Stimulated activated CD8-positive, alpha-beta memory T cell treated with anti-CD3 and anti-CD28 coated beads, Interleukin-4, amount 100 ng/mL, for 48 hours (primary cell): ENCODE measurements around the gene GPR22.
A peak's percentile ranks its signal among the peaks of the same experiment; 100 is the strongest.

Source experiments
- DNase-seq: peaks from one replicate; pipeline ENCODE4 v3.0.0-alpha.2; 2020

GPR22 gene, protein sequence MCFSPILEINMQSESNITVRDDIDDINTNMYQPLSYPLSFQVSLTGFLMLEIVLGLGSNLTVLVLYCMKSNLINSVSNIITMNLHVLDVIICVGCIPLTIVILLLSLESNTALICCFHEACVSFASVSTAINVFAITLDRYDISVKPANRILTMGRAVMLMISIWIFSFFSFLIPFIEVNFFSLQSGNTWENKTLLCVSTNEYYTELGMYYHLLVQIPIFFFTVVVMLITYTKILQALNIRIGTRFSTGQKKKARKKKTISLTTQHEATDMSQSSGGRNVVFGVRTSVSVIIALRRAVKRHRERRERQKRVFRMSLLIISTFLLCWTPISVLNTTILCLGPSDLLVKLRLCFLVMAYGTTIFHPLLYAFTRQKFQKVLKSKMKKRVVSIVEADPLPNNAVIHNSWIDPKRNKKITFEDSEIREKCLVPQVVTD

GRCh38 chr7:107469929-107470328 is at the start of gene GPR22:
Gene GPR22 (plus strand): TSS chr7:107470057. CDS start chr7:107474061, 4,004 bp downstream.
- no peak for DNase-seq

DNA sequence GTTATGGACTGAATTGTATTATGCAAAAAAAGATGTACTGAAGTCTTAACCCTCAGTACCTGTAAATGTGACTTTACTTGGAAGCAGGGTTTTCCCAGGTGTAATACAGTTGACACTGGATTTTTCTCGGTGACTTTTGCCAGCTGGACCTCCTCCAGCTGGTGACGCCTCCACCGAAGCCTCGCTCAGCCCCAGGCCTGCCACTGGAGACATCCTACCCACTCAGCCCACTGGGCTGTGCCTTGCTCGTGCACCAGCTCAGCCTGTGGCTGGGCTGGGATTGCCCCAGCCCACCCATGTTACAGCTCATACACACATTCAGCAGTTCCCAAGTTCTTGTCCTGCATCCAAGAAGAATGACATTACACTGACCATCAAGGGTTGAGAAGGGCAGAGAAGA is 42.4 kb upstream of the GPR22 start:
- no peak for DNase-seq

DNA sequence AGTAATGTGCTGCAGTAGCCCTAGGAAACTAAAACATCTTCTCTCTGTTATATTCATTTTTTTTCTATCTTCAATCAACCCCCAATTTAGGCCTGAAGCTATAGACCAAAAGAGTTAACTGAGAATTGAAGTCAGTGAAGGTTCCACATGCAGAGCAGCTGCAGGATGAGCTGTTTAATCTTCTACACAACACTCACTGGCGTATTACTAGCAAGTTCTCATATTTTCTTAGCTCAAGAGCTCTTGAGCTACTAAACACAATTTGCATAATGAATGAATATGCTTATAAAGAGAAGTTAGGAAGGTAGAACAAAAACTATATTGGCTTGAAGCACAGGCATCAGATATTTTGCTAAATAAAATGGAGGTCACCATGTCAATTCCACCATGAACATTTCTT is 41.2 kb upstream of the GPR22 start:
- no peak for DNase-seq

GRCh38 chr7:107430057-107430456 is 39.8 kb upstream of the GPR22 start:
- DNase-seq, result no peak

GRCh38 chr7:107432261-107432660 is 37.6 kb upstream of the GPR22 start:
- DNase-seq, result no peak

DNA sequence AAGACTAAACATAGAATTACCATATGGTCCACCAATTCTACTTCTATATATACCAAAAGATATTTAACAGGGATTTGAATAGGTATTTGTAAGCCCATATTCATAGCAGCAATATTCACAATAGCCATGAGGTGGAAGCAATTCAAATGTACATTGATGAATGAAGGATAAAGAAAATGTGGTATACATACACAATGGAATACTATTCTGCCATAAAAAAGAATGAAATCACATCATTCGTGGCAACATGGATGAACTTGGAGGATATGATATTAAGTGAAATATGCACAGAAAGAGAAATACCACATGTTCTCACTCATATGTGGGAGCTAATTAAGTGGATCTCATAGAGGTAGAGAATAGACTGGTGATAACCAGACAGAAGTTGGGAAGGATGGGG is 34.1 kb upstream of the GPR22 start:
- no peak for DNase-seq

DNA sequence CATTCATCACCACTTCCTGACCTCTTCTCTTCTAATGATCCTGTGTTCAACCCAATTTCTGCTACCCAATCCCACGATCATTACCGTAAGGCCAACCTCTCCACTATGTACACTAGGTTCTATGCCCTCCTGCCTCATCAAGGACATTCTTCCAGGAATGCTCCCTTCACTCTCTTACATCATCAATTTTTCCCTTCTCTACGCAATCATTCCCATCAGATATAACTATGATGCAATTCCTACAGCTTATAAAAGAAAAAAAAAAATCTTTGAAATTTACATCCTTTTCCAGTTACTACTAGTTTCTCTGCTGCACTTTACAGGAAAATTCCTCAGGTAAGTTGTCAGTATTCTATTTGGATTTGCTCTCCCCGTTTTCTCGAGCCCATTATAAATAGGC is 30.8 kb upstream of the GPR22 start:
- no peak for DNase-seq

- DNase-seq, result no peak
Observed at GRCh38 chr7:107441581-107442422, 28.1 kb upstream of the GPR22 start.

DNA sequence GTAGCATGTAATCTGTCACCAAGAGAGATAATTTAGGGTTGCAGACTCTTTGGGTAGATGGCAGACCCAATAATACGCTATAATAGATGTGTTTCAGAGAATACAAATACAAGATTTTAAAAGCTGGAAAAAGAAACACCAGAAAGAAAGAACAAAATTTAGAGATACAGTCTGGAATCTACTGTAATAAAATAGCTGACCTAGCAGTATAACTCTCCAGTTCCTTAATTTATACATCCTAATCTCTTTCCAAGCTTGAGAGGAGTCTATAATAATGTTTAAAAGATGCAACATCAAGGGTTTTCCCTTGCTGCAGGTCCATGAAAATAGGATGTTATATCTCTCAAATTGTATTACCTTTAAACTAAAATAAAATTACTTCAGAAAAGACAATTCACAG is 27.2 kb upstream of the GPR22 start:
- DNase-seq, result no peak

DNA sequence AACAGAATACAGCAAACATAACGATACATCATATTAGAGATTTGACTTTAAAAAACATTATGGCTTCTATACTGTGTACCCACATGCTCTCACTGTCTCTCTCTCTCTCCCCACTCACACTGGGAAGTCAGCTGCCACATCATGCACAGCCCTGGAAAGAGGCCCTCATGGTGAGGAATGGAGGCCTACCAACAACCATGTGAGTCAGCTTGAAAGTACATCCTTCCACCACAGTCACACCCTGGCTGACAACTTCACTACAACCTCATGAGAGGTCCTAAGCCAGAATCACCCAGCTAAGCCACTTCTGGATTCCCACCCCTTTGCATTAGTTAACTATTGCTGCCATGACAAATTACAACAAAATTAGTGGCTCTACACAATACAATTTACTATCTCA is 23.3 kb upstream of the GPR22 start:
- DNase-seq, result peak; percentile 31

GRCh38 chr7:107446988-107447387 is 22.9 kb upstream of the GPR22 start:
- no peak for DNase-seq

DNA sequence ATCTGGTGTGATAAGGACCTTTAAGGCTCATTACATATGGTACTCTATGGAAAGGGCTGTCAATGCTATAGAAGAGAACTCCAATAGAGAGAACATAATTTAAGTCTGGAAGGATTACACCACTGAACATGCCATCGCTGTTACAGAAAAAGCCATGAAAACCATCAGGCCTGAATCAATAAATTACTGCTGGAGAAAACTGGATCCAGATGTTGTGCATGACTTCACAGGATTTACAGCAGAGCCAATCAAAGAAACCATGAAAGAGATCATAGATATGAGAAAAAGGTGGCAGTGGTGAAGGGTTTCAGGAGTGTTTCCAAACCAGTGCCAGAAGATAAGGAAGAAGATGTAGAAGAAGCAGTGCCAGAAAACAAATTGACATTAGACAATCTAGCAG is 18.9 kb upstream of the GPR22 start:
- DNase-seq, result no peak

- no peak for DNase-seq
Observed at GRCh38 chr7:107453388-107453787, 16.5 kb upstream of the GPR22 start.

GRCh38 chr7:107461938-107462533 is 7.8 kb upstream of the GPR22 start:
- DNase-seq, result no peak

DNA sequence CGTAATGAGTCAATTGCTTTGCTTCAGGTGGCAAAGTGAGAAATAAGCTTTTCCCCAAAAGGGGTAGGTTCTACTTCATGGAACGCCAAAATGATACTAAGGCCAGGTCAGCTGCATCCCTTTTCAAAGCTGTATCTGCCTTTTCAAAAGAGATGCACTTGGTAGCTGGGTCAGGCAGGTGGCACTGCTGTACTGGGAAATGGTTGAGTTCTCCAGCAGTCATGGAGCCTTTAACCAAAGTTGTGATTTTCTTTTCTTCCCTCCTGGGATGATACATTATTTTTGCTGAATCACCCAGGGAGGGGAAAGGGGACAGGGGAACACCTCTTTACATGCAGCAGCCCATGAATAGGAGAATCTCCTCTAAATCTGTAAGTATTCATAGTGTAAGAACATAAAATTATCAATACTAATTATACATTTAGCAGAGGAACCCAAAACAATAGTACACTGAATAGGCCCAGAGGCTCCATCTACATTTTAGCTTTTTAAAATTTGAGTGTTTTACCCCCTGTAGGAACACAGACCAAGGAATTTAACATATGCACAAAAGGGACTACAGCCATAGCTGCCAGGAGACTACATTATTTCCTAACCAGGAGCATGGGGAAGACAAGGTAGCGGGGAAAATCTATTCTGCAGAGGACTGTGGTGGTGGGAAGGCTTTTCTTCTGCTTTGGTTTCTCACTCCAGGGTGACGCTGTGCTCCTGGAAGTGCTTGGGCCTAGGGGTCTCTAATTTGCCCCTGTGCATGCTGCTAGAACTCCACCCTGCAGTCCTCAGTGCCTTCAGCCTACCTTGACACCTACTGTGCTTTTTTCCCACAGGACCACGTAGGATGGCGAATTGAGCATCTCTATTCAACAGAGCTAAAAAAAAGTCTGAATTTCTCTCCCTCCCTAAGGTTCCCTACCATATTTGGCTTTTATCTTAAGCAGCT is 6.4 kb upstream of the GPR22 start:
- DNase-seq, result peak; percentile 39

DNA sequence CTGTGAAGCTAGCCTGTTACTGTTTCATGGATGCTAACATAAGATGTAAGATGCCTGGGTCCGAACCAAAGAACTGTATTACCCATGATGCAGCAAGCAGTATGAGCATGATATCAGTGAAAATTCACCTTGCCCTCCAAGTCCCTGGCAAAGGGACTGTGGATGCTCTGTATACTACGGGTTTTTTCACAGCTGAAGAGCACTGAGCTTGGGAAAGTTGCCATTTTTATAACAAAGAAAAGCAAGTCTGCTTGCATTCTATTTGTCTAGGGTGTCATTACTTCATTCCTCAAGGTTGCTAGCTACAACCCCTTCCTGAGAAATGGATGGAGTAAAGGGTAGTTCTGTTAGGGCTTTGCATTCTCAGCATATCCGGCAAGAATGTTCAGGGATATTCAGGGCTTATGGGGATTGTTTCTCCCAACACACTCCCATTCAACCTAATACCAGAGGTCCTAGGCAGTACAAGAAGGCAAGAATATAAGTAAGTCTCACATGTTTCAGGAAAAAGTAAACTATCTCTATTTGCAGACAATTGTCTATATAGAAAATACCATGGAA is 5.1 kb upstream of the GPR22 start:
- no peak for DNase-seq

DNA sequence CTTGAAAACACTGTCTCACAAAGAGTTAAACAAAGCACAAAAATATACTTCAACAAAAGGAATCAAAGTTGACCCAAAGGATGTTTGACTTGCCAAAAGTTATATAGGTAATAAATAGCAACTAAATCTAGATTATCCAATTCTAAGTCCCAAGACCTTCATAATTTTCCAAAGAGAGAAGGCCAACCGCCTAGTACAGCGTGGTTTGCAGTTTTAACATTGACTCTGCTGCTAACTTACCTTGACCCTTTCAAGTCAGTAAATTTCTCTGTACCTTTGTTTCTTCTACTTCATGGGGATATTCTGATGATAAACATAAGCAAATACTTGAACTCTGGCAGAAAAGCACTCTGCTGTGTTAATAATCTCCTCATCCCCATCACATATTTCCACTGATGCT is 1.9 kb upstream of the GPR22 start:
- no peak for DNase-seq

- no peak for DNase-seq
Observed at GRCh38 chr7:107468824-107469223, 1.0 kb upstream of the GPR22 start.

DNA sequence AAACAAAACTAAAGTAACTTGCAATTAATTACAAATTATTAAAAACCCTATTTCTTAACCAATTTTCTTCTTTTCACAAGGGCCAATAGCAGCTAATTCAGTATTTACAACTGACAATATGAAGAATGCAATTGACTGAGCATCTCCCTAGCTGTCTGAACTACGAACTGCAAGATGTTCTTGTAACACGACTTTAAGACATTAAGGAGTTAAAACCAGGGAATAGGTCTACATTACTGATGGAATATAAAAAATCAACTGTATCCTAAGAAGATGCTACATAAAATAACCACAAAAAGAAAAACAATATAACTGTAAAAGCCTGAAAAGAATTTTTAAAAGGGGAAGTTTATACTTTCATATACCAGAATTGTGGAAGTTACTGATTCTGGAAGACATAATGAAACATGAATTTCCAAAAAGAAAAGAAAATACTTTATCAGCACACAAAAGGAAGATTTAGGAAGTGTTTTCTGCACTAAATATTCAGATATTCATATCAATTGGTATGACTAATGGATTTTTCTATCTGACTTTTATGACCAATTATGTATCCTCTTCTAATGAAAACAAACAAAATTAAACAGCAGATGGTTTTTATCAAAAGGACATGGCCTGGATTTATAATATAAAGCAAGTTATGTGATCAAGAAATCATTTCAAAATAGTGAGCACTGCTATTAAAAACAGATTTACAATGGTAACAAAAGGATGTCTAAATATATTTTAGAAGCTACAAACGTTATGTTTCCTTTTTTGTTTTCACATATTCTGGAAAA is 1.6 kb downstream of the GPR22 start:
- DNase-seq, result no peak

DNA sequence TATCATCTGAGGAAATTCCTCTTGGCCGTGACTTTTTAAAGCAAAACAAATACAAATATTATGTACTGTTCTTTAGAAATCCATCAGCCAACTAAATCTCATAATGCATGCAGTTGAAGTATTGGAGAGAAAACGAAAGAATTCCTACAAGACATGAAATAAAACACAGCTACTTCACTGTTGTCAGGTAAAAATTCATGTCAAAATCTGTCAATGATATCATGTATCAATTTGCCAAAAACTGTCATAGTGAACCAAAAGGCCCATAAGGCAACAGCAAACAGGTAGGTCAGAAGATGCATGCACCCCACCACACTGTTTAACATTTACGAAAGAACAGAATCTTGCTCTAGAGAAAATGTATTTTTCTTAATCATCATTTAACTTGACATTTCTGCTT is 2.3 kb downstream of the GPR22 start:
- DNase-seq, result no peak

GRCh38 chr7:107474104-107474521 is 4.3 kb downstream of the GPR22 start:
- DNase-seq, result no peak
